ENCODE data around the gene PTPRD.

Gene PTPRD

DNA sequence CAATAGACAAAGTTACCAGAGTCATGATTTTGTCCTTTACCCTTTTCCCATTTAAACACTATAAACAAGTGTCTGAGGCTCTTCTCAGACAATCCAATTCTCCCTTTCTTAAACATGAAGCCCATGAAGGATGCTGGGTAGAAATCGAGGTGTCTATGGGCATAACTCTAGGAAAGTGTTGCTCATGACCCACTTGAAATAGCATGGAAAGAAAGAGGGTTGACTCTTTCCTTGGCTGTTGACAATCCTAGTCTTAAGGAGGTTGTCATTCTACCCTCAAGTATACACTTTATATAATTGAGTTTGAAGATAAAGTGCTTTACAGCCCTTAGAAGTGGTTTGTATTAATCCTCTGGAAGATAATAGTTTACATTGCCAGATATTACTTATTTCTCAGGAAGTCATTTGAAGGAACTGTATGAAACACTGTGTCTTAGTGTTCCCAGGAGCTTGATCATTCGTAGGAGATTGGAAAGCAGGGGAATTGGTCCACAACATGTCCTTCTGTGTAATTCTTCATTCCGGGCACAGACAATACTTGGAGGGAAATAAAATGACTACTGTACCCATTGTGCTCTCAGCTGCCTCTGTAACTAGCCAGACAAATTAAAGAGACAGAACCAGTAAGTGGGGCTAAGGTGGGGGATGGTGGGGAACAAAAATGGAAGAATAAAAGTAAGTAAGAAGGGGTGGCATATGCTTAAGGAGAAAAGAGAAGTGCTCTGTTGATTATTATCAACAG, 1734.9 kb downstream of the PTPRD start:
- no peak for DNase-seq (ENCODE audit: low read depth in 2 of 2, low spot score in 1 of 2)

- no peak for DNase-seq (ENCODE audit: low read depth in 2 of 2, low spot score in 1 of 2)
Observed at GRCh38 chr9:8876303-8876702, 1736.5 kb downstream of the PTPRD start.

GRCh38 chr9:8874482-8874881, 1738.3 kb downstream of the PTPRD start:
- DNase-seq (ENCODE audit: low read depth in 2 of 2, low spot score in 1 of 2) = no peak

- no peak for DNase-seq (ENCODE audit: low read depth in 2 of 2, low spot score in 1 of 2)
Observed at GRCh38 chr9:8872802-8873201, 1740.0 kb downstream of the PTPRD start.

- DNase-seq (ENCODE audit: low read depth in 2 of 2, low spot score in 1 of 2) = no peak
Observed at GRCh38 chr9:8871796-8872445, 1740.9 kb downstream of the PTPRD start.

DNA sequence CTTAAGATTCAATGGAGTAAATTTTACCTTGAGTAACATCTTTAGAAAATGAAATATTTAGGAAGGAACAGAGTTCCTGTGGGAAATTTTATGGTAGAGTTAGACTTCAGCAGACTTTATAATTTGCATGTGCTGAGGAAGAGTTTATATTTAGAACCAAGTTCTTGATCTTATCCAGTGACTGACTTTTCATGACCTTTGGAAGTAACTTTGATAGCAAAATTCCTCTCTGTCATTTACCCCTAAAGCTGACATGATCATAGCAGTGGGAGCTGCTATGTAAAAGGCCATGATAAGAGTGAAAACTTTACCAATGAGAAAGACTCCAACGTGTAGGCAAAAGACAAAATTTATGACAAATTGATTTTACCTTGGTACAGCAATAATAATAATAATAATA, 1741.4 kb downstream of the PTPRD start:
- no peak for DNase-seq (ENCODE audit: low read depth in 2 of 2, low spot score in 1 of 2)

DNA sequence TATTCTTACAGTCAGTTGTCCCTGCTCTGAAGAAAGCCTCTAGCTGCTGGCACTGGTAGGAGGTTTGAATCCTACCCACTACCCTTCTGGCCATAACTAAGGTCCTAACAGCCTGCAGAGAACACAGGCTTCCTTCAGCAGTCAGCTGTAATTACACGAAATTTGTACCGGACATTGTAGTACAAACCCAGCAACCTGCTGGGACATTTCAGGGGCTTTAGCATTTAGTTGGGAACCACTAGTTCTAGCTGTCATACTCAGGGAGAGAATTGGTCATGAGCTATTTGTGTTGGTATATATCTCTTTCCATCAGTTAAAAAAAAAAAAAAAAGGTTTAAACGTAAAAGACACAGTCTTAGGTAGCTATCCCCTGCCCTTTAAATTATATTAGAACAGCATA, 1743.0 kb downstream of the PTPRD start:
- no peak for DNase-seq (ENCODE audit: low read depth in 2 of 2, low spot score in 1 of 2)

DNA sequence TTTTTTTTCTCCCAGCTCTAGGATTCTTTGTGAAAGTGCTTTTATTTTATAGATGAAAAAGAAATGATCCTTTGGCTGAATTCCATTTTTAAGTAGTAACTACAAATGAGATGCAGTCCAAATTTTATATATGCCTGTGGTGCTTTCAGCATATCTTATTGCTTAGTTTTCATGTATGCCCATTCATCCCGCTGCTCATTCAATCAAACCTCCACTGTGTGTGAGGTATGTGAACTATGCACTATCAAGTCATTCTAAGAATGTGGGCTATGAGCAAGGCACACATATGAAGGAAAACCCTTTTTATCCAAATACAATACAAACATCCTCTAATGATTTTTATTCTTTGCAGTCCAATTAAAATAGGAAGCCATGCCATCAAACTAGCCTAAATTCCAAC, 1744.2 kb downstream of the PTPRD start:
- no peak for DNase-seq (ENCODE audit: low read depth in 2 of 2, low spot score in 1 of 2)

GRCh38 chr9:8867148-8867547, 1745.7 kb downstream of the PTPRD start:
- DNase-seq (ENCODE audit: low read depth in 2 of 2, low spot score in 1 of 2) = no peak

DNA sequence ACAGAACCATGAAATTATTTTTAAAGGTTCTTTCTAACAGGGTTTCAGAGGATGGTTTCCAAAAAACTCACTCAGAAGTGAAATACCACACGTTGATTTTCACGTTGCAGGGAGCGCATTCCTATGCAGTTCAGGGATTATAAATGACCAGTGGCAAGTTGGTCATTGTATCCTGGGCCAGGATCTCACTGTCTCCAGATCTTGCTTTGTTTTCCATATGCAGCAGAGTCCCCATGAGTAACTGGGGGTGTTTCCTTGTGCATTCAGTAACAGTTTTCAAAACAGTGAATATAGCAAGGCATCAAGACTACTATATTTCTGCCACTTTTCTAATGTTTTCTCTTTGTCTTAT, 1748.3 kb downstream of the PTPRD start:
- DNase-seq (ENCODE audit: low read depth in 2 of 2, low spot score in 1 of 2) = no peak

DNA sequence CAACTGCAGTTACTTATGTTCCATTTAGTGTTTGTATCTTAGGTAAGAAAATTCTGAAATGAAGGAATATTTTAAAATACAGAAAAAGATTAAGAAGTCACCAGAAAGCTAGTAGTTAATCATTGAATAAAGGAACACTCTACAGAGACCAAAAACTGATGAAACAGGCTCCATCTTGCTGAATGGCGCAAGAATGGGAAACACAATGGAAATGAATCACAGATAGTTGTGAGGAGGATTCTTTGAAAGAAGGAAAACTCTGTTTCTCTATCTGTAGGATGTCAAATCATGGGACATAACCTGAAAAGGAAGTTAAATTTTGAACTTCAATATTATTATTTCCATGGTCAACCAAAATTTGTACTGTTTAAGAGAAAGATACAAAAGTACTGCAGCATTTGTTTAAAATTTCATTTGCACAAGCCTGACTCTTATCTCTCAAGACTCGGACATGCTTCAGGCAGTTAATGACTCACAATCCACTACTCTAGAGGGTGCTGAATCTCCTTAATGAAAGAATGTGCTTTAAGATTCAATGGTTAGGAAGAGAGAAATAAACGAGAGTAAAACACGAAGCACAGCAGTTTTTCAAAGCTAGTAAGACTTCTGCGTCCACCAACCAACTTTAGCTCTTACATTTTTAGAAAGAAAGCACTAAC, 1748.8 kb downstream of the PTPRD start:
- DNase-seq (ENCODE audit: low read depth in 2 of 2, low spot score in 1 of 2) = no peak

DNA sequence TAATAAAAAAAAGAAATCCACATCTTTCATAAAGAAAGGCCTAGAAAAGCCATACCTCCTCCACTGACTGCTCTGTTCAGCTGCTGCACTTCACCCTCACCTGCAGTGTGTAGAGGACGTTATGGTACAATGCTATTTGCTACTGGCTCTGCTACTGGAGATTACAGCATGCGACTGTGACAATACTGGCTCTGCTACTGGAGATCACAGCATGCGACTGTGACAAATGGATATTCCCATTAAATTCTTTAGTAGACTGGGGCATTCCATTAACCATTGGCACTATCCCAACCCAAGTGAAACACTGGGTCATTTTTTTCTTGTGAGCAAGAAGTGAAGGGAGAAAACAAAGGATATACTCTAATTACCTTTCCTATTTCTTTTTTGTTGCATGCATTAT, 1749.7 kb downstream of the PTPRD start:
- no peak for DNase-seq (ENCODE audit: low read depth in 2 of 2, low spot score in 1 of 2)

DNA sequence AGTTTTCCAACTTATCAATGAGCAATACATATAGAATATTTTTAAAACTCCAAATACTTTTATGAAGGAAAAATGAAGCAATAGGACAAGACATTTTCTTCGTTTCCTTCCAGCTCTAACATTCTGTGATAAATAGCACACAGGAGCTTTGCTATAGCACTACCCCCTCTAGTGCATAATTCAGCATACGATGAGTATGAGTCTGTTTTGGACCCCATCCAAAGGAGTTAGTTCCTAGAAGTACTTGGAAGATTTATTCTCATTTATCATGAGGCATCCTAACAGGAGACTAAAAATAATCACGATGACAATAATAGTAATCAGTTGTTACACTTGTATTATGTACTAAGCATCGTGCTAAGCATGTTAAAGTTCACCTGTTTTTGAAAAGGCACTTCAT, 1751.9 kb downstream of the PTPRD start:
- DNase-seq (ENCODE audit: low read depth in 2 of 2, low spot score in 1 of 2) = no peak

DNA sequence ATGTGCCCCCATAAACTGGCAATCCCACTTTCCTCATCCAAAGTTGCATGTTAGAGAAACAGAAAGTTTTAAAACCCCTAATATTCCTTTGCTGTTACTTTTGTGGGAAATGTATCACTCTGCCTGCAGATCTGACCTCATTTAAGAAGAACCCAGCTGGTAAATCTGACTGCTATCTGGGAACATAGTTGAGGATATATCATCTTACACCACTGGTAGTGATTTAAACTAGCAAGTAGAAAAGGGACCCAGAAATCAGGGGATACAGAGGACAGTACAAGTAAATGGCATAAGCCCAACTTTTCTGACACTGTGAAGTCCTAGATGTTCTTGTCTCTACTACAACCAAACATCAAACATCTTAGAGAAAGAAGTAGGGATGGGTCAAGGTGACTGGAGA, 1752.7 kb downstream of the PTPRD start:
- DNase-seq (ENCODE audit: low read depth in 2 of 2, low spot score in 1 of 2) = no peak

DNA sequence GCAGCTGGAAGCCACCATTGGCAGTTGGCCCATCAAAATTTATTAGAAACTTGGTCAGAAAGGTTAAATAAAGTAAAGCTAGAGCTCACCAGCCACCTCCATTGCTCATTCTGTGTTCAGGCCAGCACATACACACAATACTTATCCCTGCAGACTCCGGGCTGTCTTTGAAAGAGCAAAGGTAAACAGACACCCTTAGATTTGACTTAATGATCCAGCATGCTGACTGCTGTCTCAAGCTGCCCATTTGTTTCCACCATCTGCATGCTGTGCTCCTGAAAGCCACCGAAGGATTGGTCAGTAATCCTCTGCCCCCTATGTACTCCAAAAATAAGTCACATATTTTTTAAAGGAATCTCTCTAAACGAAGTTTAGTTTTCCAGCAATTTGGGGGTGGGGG, 1753.4 kb downstream of the PTPRD start:
- DNase-seq (ENCODE audit: low read depth in 2 of 2, low spot score in 1 of 2) = no peak

DNA sequence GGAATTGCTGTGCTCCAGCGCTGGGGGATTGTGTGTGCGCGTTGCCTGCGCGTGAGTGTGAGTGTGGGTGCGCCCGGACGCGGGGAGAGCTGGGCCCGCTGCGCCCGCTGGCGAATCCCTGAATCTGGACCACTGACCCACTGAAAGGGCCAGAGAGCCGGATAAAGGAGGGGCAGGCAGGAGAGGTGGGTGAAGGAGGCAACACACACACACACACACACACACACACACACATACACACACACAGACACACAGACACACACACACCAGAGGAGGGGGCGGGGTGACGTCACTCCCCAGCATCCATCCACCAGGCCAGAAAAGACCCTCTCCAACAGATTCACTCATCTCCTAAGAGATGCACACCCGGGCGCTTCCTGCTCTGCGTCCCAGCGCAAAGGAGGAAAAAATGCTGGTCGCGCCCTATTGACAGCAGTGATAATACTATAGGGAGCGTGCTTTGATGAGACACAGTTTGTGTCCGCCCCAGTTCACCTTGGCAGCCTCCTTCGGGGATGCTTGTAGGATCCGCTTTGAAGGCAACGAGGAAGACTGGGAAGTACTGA, 1754.1 kb downstream of the PTPRD start:
- DNase-seq (ENCODE audit: low read depth in 2 of 2, low spot score in 1 of 2) = no peak

DNA sequence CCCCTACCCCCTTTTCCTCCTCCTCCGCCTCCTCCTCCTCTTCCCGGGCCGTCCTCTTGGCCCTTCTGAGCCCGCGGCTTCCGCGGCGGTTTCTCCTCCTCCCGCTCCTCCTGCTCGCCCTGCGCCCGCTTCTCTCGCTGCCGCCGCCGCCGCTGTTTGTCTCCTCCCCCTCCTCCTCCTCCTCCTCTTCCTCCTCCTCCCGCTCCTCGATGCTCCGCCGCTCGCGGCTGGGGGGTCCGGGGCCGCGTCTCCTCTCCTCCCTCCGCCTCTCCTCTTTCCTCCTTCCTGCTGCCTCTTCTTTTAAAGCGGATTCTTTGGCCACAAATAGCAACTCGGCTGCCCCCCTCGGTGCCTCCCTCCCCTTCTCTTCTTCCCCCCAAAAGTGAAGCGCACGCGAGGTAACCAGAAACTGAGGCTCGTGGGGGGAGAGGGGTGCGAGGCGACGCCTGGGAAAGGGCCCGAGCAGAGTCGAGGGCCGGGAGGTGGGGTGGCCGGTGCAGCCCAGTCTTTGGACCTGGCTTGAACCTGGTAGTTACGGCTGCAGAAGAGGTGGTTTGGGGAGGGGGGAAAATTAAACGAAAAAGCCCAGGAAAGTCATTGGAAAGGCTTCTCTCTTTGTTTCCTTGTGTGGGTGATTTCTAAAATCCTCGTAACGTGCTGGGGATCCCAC, 1754.7 kb downstream of the PTPRD start:
- no peak for DNase-seq (ENCODE audit: low read depth in 2 of 2, low spot score in 1 of 2)

DNA sequence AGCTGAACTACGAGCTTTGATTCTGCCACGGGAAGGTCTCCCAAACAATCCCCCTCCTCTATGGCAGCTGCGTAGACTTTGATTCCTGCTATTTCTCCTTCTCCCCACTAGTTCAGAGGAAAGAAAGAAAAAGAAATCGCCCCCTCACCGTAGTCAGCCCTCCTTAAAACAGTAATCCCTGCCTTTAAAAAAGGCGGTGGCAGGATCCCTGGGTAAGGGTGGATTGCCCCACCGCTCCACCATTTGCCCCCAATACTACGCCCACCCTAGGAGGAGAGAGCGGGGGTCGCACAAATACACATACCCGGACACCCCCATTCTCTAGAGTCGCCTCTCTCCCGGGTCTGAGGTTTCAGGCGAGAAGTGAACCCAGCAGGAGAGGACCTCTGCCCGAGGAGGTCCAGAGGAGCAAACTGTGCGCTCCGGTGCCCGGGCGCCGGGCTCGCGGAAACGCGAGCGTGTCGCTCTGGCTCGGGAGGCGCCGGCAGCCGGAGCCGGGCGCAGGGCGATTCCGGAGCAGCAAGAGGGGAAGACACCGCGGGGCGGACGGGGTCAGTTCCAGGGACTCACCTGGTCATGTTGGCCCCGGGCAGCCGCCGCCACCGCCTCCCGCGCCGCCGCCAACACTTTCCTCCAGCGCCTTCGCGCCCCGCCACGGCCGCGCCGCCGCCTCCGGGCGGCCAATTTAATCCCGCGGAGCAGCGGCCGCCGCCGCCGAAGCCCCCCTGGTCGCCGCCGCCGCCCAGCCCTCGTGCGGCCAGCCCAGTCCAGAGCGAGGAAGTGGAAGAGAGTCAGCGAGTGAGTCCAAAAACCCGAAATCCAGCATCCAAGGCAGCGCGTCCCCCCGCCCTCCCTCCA, 1755.5 kb downstream of the PTPRD start:
- no peak for DNase-seq (ENCODE audit: low read depth in 2 of 2, low spot score in 1 of 2)

DNA sequence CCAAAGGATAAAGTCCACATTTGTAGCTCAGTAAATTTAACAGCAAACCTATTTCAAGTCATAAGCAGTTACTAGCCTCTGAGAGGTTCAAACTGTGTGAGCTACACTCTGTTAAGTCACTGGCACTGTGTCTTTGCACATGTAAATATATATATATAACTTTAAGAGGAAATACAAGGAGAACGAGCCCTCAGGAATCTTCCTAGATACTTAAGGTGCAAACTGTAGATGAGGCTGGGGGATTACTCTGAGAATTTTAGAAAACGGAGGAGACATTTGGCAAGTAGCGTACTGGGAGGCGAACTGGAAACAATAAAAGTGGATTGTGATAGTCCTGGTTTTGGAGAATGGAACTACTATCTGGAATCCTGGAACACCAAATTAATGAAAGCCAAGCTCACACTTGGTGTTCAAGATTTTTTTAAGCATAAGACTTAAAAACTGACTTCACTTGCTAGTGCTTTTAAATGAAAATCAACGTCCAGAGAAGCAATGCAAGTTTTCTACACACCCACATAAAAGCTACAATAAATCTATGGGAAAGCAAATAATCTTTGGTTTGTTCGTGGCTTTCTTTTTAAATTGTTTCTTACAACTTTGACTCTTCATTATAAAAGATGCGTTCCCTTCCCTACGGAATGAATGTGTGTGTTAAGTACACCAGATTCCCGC, 1756.3 kb downstream of the PTPRD start:
- DNase-seq (ENCODE audit: low read depth in 2 of 2, low spot score in 1 of 2) = no peak

DNA sequence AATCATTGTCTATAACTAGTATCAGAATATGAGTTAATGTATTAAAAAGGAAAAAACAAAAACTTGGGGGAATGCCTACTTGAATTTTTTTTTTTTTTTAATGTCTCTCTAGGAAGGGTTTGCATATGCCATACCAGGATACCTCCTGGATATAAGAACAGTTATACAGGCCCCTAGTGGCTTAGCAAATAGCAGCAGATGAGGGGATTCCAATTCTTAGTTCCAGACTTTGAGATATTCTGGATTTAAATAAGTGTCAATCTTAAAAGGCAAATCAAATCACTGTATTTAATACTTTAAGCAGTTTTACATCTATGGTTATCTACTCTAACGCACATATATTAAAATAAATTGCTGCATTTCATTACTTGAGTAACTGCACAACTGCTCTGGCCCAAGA, 1757.8 kb downstream of the PTPRD start:
- no peak for DNase-seq (ENCODE audit: low read depth in 2 of 2, low spot score in 1 of 2)

Measured in stimulated activated CD8-positive, alpha-beta memory T cell treated with anti-CD3 and anti-CD28 coated beads, Interleukin-4, amount 100 ng/mL, for 1 hour (primary cell).